ENCODE measurements around the gene NSD1. TPM values are rescaled to one million over a fixed set of nuclear protein-coding genes. Genes with fewer than 3 reads are reported as not detected.

NSD1 gene
- total and polyA plus RNA-seq, 2 of the 8 experiments (the other 6 are each of a cell fraction or from before 2014, with no cell fraction given): 22.8 to 168 TPM

- H3K14ac ChIP-seq (ENCODE audit: insufficient read length): no peak overlapping the region
- H3K56ac ChIP-seq (replicated peaks; ENCODE audit: insufficient read length, low read depth, low read length): no peak overlapping the region
- H4K8ac ChIP-seq (ENCODE audit: extremely low read depth, insufficient read depth, low read length): no peak overlapping the region
- 89% methylated on average over 18 of the region's 18 CpGs; no CpG with 5 or more reads in 1 of the 2 experiments for WGBS, 2 experiments (ENCODE audit: extremely low coverage in 1 of 2, insufficient coverage in 1 of 2, insufficient read length in 1 of 2, insufficient replicate concordance in 2 of 2, low coverage in 1 of 2, low lambda C conversion rate in 2 of 2, missing lambda C conversion rate in 1 of 2)
- H3K4me2 ChIP-seq (ENCODE audit: insufficient read depth in 1 of 2, low read depth in 2 of 2, low read length in 2 of 2): no peak overlapping the region
- H2BK5ac ChIP-seq (ENCODE audit: low read depth, low read length): peak overlapping the region; percentile 44; the same call in 1 of the 2 replicates
- peaks cover 8 to 16% (median 15%) of the 10 kb centered on the region in 4 experiments; a peak in 7 of 8 replicates for H3K36me3 ChIP-seq (ENCODE audit: control insufficient read depth in 2 of 4, insufficient read depth in 4 of 4, low read length in 3 of 4)
- CTCF ChIA-PET (ENCODE audit: partially characterized antibody): interaction anchor here (0.9 to 9.4 kb wide), 6 partner anchors 8 to 189 kb away, joined by 3 to 100 read pairs (median 10); partner anchors contain the start of gene FGFR4
- H3K4ac ChIP-seq (replicated peaks; ENCODE audit: insufficient read length, low read depth, low read length): no peak overlapping the region
- H2AFZ ChIP-seq (ENCODE audit: low read length): no peak overlapping the region
- H3K27ac ChIP-seq (ENCODE audit: low read depth, low read length): no peak overlapping the region; the same call in 1 of the 2 replicates
- POLR2A ChIA-PET (ENCODE audit: partially characterized antibody): interaction anchor here (0.6 to 4.1 kb wide), 6 partner anchors 11 to 92 kb away, joined by 3 to 23 read pairs (median 4); partner anchors contain the start of genes FGFR4 and NSD1
- no peak overlapping the region for H2BK120ac ChIP-seq (replicated peaks; ENCODE audit: low read depth, low read length)
- no peaks in the 10 kb centered on the region for H3K27me3 ChIP-seq (replicated peaks in 1 of 4; ENCODE audit: control insufficient read depth in 3 of 4, extremely low read depth in 1 of 4, insufficient read depth in 3 of 4, low read length in 3 of 4)
- peaks cover 2 to 3% of the 10 kb centered on the region in 2 experiments for H4K20me1 ChIP-seq (replicated peaks in 1 of 2; ENCODE audit: control insufficient read depth in 1 of 2, insufficient read depth in 2 of 2, low read length in 2 of 2)
- DNase-seq (ENCODE audit: low read depth in 1 of 2, low spot score in 2 of 2) (no peak), FAIRE-seq (no peak)
- H3K23me2 ChIP-seq (ENCODE audit: low read depth, low read length): 0 out of 2 replicates have a peak, but pooled peaks cover 1% of the 10 kb centered on the region
- H3K23ac ChIP-seq (ENCODE audit: insufficient read length): no peak overlapping the region
- H2BK15ac ChIP-seq (ENCODE audit: low read length): no peak overlapping the region
- no peak overlapping the region for H4K5ac ChIP-seq (ENCODE audit: insufficient read length, low read depth, low read length)
- no peak overlapping the region for H2BK12ac ChIP-seq (ENCODE audit: low read depth, low read length)
- no peak overlapping the region; a peak in 1 of 7 replicates for H3K9ac ChIP-seq (replicated peaks in 1 of 4; ENCODE audit: extremely low read depth in 1 of 4, low read depth in 3 of 4, low read length in 3 of 4)
- H3K4me3 ChIP-seq (ENCODE audit: extremely low read depth in 1 of 4, insufficient read depth in 2 of 4, low read depth in 3 of 4, low read length in 4 of 4): no peak overlapping the region
- no peak overlapping the region for H4K91ac ChIP-seq (replicated peaks; ENCODE audit: insufficient read length, low read length)
- H3K79me2 ChIP-seq (ENCODE audit: control insufficient read depth in 1 of 2, insufficient read depth in 2 of 2, low read length in 2 of 2): no peaks in the 10 kb centered on the region
- TF ChIP-seq BRCA1 (IDR thresholded peaks at IDR 0.05; ENCODE audit: low read depth, low read length) (no peak), EZH2 (IDR thresholded peaks at IDR 0.05; ENCODE audit: low read depth, low read length, severe bottlenecking) (no peak), EGR1 (IDR thresholded peaks at IDR 0.05; ENCODE audit: borderline replicate concordance, low read depth, low read length) (no peak), TBP (IDR thresholded peaks at IDR 0.05; ENCODE audit: low read depth, low read length) (no peak), RBBP5 (IDR thresholded peaks at IDR 0.05; ENCODE audit: borderline replicate concordance, low read depth, low read length) (no peak), EP300 (IDR thresholded peaks at IDR 0.05; ENCODE audit: borderline replicate concordance in 1 of 2, low read depth in 2 of 2, low read length in 2 of 2) (no peak), RXRA (IDR thresholded peaks at IDR 0.05; ENCODE audit: insufficient read depth, low read depth, low read length) (no peak)
- no peaks in the 10 kb centered on the region for H3K9me3 ChIP-seq (ENCODE audit: insufficient read depth in 2 of 2, low read depth in 1 of 2, low read length in 1 of 2)
- H3K4me1 ChIP-seq (replicated peaks in 1 of 4; ENCODE audit: control insufficient read depth in 3 of 4, insufficient read depth in 4 of 4, low read length in 3 of 4): peaks cover 0 to 13% (median 9%) of the 10 kb centered on the region in 4 experiments; a peak in 5 of 7 replicates
- 0 out of 2 replicates have a peak, but pooled peaks cover 2% of the 10 kb centered on the region for H3K79me1 ChIP-seq (ENCODE audit: low read depth, low read length)
- H2BK20ac ChIP-seq (ENCODE audit: low read length): no peak overlapping the region
- peak overlapping the region; percentile 24; the same call in 1 of the 2 replicates for H3K18ac ChIP-seq (ENCODE audit: extremely low read depth, low read length)
- H2AK5ac ChIP-seq (ENCODE audit: low read depth, low read length): no peak overlapping the region
These were observed 35.0 kb upstream of the NSD1 start for GRCh38 chr5:177098470-177099141.
